Esophagus squamous epithelium (tissue), 5 donors: ENCODE results near the gene LARGE1. TPM values are rescaled to one million over a fixed set of nuclear protein-coding genes. Genes with fewer than 3 reads are reported as not detected.

ENCODE experiments used
- DNase-seq: peaks from one replicate; lab custom pipeline; 2025; lab: John Stamatoyannopoulos, UW
- H3K27ac ChIP-seq, 4 donors: fragments of 200-600 bp; sonication (generic); one replicate each; pipeline ENCODE4 v1.5.1; 2016 to 2019; ENCODE audit warnings: mild to moderate bottlenecking in 1 of 4
- H3K27me3 ChIP-seq, 4 donors: fragments of 200-600 bp; sonication (generic); 1 replicate in 3 of 4; 2 replicates in 1 of 4; pipeline versions ENCODE4 v1.5.1 to v1.6.0; 2017 to 2021; ENCODE audit warnings: antibody characterized with exemption in 1 of 4
- H3K36me3 ChIP-seq, 3 donors: fragments of 200-600 bp; sonication (generic); one replicate each; pipeline ENCODE4 v1.5.1; 2016 to 2019
- H3K4me1 ChIP-seq, 3 donors: fragments of 200-600 bp; sonication (generic); one replicate each; pipeline ENCODE4 v1.5.1; 2017 to 2019
- H3K4me3 ChIP-seq, 4 donors: fragments of 200-600 bp; sonication (generic); 1 replicate in 3 of 4; 2 replicates in 1 of 4; pipeline ENCODE4 v1.5.1; 2016 to 2019; ENCODE audit warnings: mild to moderate bottlenecking in 2 of 4, moderate library complexity in 1 of 4
- H3K9me3 ChIP-seq, 3 donors: fragments of 200-600 bp; sonication (generic); one replicate each; pipeline ENCODE4 v1.5.1; 2016 to 2019
- POLR2A ChIP-seq, 4 donors: fragments of 450-650 bp; IDR thresholded peaks; one replicate each; pipeline ENCODE4 v1.6.1; 2017; ENCODE audit warnings: antibody characterized with exemption in 4 of 4, mild to moderate bottlenecking in 4 of 4, moderate library complexity in 3 of 4
- WGBS, 2 donors: methylation state at CpG; one replicate each; pipeline ENCODE4 v1.1.5; 2018; 5-methylcytosine and 5-hydroxymethylcytosine counted together
- intact Hi-C: fragments of 100-400 bp; cut with DNase I; formaldehyde crosslinking; loops from one replicate; pipeline ENCODE4 v1.15.0; 2022
- total RNA-seq, 4 donors: library from RNA; depleted of rRNA; stranded (reverse); fragments of >200 nt; gene quantifications; one replicate each; pipeline ENCODE4 v1.1.0, GENCODE V29; 2016
- TF ChIP-seq, protein P1 (sequence below), 6 experiments: fragments of 450-650 bp in 4 of 6; fragments of 200-600 bp in 2 of 6; sonication (generic) in 2 of 6; IDR thresholded peaks; one replicate each; pipeline ENCODE4 v1.5.1; 2016 to 2019; ENCODE audit warnings: antibody characterized with exemption in 6 of 6, mild to moderate bottlenecking in 4 of 6, moderate library complexity in 4 of 6
- donor health status: DM: yes; HTN: yes; CAD: no.

LARGE1 gene
- total RNA-seq, 4 donors from 2014 or later = 5.2 to 15.1 (median 6.6) TPM

- H3K27me3 ChIP-seq = peaks cover 0 to 20% (median 0%) of the 10 kb centered on the region in 4 donors
- H3K9me3 ChIP-seq = no peaks in the 10 kb centered on the region
- intact Hi-C loops = no loop called here
- no peaks in the 10 kb centered on the region for H3K4me1 ChIP-seq
- no peak for DNase-seq
- H3K36me3 ChIP-seq = no peaks in the 10 kb centered on the region
- H3K27ac ChIP-seq = no peak overlapping the region
- H3K4me3 ChIP-seq = no peak overlapping the region
- 47 to 54% methylated on average over 4 of the region's 4 CpGs for WGBS, 2 donors
- TF ChIP-seq, protein P1, sequence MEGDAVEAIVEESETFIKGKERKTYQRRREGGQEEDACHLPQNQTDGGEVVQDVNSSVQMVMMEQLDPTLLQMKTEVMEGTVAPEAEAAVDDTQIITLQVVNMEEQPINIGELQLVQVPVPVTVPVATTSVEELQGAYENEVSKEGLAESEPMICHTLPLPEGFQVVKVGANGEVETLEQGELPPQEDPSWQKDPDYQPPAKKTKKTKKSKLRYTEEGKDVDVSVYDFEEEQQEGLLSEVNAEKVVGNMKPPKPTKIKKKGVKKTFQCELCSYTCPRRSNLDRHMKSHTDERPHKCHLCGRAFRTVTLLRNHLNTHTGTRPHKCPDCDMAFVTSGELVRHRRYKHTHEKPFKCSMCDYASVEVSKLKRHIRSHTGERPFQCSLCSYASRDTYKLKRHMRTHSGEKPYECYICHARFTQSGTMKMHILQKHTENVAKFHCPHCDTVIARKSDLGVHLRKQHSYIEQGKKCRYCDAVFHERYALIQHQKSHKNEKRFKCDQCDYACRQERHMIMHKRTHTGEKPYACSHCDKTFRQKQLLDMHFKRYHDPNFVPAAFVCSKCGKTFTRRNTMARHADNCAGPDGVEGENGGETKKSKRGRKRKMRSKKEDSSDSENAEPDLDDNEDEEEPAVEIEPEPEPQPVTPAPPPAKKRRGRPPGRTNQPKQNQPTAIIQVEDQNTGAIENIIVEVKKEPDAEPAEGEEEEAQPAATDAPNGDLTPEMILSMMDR (IDR thresholded peaks at IDR 0.05) = no peak
- TF ChIP-seq POLR2A (IDR thresholded peaks at IDR 0.05) = no peak
These were observed 36.8 kb upstream of the LARGE1 start for GRCh38 chr22:33957086-33957485.

GRCh38 chr22:33952776-33953175 lies 32.5 kb upstream of the LARGE1 start:
- Histone ChIP-seq H3K9me3 (no peaks in the 10 kb centered on the region), H3K4me3 (no peak overlapping the region), H3K36me3 (no peaks in the 10 kb centered on the region), H3K27me3 (peaks cover 0 to 46% (median 0%) of the 10 kb centered on the region in 4 donors), H3K27ac (no peak overlapping the region), H3K4me1 (no peaks in the 10 kb centered on the region)
- TF ChIP-seq, protein P1 (IDR thresholded peaks at IDR 0.05) = no peak
- TF ChIP-seq POLR2A (IDR thresholded peaks at IDR 0.05) = no peak
- WGBS, 2 donors = 57 to 58% methylated on average over 4 of the region's 4 CpGs
- intact Hi-C loops = no loop called here
- DNase-seq = no peak

DNA sequence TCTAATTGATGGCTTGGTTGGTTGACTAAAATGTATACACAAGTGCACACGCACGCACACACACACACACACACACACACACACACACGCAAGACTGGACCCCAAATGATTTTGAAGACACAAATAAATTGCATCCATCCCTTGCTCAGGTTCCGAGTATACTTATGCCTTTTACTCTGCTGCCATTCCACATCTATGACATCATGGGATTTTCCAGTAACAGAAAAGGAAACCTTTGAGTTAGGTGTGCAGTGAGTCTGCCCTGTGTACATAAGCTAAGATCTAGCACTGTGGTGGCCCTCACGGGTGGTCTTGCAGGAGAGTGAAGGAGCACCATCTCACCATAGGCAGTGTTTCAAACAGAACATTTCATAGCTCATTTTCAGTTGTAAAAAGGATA lies 20.5 kb upstream of the LARGE1 start:
- Histone ChIP-seq H3K27me3 (peaks cover 0 to 2% (median 0%) of the 10 kb centered on the region in 4 donors), H3K36me3 (no peaks in the 10 kb centered on the region), H3K4me3 (no peak overlapping the region), H3K4me1 (no peaks in the 10 kb centered on the region), H3K27ac (no peak overlapping the region), H3K9me3 (peaks cover 0 to 12% (median 7%) of the 10 kb centered on the region in 3 donors)
- 53 to 56% methylated on average over 5 of the region's 5 CpGs for WGBS, 2 donors
- intact Hi-C loops = no loop called here
- TF ChIP-seq POLR2A (IDR thresholded peaks at IDR 0.05) = no peak
- TF ChIP-seq, protein P1 (IDR thresholded peaks at IDR 0.05) = no peak
- no peak for DNase-seq

DNA sequence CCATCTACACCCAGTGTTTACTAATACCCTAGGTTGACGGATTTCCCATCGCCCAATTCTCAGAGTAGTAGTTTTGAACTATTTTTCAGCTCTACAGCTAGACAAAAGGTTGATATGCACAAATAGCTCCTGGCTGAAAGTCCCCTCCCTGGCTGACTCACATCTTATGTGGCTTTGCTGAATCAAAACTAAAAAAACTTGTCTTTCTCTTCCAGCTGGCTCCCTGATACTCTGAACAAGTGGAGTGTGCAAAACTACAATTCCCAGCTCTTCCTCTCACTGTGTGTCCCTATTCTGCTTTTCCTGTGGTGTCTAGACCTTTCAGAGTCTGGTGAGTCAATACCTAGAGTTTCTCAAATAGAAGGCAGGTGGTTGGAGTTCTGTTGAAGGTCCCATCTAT lies 12.7 kb upstream of the LARGE1 start:
- H3K27me3 ChIP-seq = no peaks in the 10 kb centered on the region
- H3K9me3 ChIP-seq = no peaks in the 10 kb centered on the region
- H3K4me1 ChIP-seq = peaks cover 0 to 14% (median 6%) of the 10 kb centered on the region in 3 donors
- WGBS, 2 donors = 29 to 58% methylated on average over 2 of the region's 2 CpGs
- no peaks in the 10 kb centered on the region for H3K36me3 ChIP-seq
- intact Hi-C loops = no loop called here
- DNase-seq = no peak
- H3K27ac ChIP-seq = peak overlapping the region in 1 of 4 donors; percentile 73
- TF ChIP-seq POLR2A (IDR thresholded peaks at IDR 0.05) = no peak
- TF ChIP-seq, protein P1 (IDR thresholded peaks at IDR 0.05) = no peak
- H3K4me3 ChIP-seq = no peak overlapping the region

GRCh38 chr22:33931406-33931805 lies 11.1 kb upstream of the LARGE1 start:
- Histone ChIP-seq H3K27me3 (no peaks in the 10 kb centered on the region), H3K27ac (no peak overlapping the region)
- WGBS, 2 donors = 91 to 94% methylated on average over 1 of the region's 1 CpG

More at GRCh38 chr22:33931406-33931805, 11.1 kb upstream of the LARGE1 start:
- peaks cover 0 to 14% (median 6%) of the 10 kb centered on the region in 3 donors for H3K4me1 ChIP-seq
- no peaks in the 10 kb centered on the region for H3K9me3 ChIP-seq
- DNase-seq = no peak
- no peak overlapping the region for H3K4me3 ChIP-seq
- no peaks in the 10 kb centered on the region for H3K36me3 ChIP-seq
- intact Hi-C loops = no loop called here
- TF ChIP-seq, protein P1 (IDR thresholded peaks at IDR 0.05) = no peak
- no peak for TF ChIP-seq POLR2A (IDR thresholded peaks at IDR 0.05)
